Inferior parietal cortex (tissue), 1 donor: ENCODE measurements around the gene DGKI.

Source experiments
- DNase-seq: peaks from one replicate; pipeline ENCODE4 v3.0.0-alpha.2; 2016; ENCODE audit errors: extremely low spot score

Gene DGKI

DNA sequence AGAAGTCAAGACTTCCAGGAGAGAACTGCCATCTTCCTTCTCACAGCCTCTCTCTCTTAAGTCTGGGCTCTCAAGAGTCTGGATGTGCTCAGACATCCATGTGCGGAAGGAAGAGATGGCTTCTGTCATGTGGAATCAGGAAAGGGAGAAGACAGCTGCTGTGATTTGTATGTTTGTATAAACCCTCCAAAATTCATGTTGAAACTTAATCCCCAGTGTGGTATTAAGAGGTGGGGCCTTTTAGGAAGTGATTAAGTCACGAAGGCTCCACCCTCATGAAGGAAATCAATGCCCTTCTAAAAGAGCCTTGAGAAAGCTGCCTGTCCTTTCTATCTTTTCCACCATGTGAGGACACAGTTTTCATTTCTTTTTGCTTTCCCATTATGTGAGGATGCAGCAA is 429.3 kb downstream of the DGKI start:
- DNase-seq: no peak

DNA sequence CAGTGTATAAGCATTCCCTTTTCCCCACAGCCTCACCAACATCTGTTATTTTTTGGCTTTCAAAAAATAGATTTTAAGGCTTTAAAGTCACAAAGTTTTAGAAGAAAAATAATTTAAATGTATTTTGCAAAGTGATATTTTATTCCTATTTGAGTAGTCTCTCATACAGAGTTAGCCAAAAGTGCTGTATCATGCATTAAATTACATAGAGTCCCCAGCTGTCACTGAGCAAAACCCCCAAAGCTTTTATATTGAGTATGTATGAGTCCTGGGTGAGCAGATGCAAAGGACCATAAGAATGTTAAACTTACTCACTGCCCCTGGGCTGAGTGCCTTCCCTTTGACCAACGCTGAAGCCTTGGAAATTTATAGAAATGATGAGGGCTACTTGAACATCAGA is 432.9 kb downstream of the DGKI start:
- no peak for DNase-seq

DNA sequence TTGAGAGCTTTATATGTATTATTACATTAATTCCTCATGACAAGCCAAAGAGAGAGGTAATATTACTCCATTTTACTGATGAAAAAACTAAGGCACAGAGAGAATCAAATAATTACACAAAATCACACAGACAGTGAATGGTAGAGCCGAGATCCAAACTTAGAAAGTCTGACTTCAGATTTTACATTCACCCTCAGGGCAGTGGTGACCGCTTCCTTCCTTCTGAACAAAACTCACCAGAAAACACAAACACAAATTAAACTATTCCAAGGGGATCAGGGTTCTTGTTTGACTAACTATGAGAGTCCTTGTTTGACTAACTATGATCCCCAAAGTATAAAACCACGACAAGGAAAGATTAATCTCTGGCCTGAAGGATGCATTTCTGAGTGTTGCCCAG is 435.3 kb downstream of the DGKI start:
- no peak for DNase-seq

DNA sequence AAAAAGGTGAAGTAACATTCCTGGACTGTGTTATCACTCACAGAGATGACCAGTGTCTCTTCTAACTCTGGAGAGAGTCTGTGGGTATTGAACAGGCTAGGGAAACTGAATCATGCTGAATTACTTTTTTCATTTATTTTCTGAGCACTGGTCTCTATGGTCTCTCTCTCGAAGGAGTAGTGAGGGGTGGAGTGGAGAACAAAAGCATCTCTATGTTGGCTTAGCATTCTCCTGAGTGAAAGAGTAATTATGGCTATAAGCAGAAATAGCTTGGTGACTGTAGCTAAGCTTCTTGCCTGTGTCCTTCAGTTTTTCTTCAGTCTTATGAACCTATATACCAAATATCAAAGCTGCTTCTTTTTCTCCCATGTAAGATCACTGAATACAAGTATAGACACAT is 438.6 kb downstream of the DGKI start:
- no peak for DNase-seq

DNA sequence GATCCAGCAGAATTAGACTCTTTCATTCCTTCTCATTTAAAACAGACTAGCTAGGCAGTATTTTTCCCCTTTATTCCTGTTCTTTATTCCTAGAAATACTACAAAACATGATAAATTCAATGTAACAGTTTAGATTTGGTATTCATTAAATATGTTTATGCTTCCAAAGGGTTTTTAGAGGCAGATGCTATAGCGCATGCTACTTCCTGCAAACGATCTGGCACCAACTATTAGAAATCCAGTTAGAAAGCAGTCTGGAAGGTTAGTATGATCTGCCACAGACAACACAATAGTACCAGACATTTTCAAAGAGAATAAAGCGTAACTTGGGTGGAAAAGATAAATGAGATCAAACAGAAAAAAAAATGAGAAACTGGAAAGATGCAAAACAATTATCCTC is 439.7 kb downstream of the DGKI start:
- DNase-seq: no peak

DNA sequence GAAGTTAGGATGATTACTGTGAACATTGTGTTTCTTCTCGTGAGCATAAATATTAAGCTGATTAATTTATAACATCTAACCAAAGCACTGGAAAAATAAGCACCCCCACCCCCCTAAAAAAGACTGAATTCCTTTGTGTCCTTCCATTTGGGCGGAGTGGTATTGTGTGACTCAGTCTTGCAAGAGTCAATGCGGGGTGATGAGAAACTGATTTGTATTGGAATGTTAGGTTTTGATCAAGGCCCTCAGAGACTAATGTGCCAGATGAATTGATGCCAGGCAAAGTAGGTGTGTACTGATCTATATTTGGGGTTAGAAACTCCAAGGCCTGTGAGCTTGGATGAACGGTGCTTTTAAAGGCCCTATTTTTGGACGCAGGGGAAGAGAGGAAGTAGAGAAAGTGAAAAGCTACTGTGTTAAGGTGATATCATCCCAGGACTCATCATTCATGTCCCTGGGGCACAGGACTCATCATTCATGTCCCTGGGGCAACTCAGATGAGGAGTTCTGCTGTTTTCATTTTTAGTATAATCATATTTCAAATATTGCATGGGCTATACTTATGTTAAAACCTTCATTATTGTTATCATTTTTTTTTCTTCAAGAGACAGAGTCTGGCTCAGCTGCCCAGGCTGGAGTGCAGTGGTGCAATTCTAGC is 442.0 kb downstream of the DGKI start:
- no peak for DNase-seq

DNA sequence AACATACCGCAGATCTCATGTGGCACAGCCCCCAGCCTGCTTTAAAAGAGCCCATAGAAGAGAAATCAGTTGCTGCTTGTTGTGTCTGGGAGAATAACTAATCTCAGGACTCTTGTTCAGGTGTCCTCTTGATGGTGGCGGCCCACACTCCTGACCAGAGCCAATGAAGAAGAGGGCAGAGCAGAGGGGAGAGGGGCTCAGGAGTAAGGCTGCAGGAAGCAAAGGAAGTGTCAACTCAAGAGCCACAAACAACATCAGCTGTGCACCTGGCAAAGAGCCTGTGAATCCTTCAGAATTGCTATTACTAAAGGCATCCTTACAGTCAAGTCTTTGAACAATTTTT is 443.4 kb downstream of the DGKI start:
- DNase-seq: no peak

DNA sequence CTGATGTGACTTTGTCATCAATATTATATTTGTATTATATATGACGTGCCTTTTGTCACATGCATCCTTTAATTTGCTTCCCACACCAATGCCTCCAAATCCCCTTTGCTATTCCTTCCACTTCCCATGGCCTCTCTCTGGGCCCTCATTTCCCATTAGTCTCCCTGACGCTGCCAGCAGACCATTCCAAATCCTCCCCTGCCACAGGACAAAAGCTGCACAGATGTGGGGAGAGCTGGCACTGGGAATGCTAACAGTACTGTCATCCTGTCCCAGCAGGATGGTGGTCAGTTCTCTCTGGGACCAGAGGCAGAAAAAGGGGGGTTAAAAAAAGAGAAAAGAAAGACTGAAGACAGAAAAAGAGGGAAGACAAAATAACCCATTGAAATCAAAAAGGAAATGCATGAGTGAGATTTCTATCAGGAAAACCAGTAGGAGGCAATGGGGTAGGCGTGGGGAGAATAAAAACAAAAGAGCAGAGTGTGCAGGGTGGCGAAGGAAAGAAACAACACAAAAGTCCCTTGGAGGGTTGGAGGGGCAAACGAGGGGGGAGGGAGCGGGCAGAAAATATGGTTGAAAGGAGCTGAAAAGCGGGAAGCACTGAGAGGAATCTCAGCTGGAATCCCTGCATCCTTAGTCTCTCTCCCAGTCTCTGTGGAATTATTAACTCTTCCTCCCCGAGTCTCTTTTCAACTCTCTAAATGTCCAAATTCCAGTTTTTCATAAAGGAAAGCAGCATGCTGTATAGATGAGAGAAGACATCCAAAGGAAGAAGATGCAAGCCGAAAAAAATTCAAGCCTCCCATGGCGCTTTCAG is 444.0 kb downstream of the DGKI start:
- DNase-seq: no peak

DNA sequence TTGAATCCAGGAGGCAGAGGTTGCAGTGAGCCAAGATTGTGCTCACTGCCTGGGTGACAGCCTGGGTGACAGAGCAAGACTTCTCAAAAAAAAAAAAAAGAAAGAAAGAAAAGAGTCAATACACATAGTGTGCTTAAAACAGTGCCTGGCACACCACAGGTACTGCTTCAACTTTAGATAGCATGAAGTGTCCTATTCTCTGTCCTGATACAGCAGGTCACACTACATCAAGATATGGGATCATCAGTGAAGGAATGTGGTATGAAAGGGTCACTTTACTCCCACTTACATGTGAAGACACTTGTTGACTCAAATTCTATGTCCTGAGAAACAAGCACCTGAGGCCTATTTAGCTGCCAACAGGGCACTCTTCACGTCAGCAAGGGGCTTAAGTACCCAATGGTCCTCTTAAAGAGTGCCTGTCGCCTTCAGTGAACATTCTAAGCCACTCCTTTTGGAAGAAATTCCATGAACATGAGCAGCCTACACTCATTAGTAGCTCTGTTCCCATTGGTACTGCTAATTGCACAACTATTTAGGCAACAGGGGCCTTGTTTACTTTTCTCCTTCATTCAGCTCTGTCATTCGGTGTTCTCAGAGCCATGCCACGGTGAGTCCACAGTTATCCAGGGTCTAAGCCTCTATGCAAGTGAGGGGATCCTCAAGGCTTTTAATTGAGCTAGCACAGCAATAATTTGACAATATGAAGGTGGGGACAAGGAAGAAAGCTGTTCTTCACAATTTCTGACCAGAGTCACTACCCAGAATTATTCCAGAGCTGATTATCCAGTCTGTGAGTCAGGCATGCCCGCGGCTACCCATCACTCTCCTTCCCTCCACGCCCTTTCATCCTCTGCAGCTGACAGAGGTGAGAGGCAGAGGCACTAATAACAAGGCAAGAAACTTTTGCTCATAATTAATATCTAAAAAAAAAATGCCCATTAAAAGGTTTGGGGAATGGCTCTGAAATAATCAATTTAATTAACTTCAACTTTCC is 446.6 kb downstream of the DGKI start:
- DNase-seq: no peak

DNA sequence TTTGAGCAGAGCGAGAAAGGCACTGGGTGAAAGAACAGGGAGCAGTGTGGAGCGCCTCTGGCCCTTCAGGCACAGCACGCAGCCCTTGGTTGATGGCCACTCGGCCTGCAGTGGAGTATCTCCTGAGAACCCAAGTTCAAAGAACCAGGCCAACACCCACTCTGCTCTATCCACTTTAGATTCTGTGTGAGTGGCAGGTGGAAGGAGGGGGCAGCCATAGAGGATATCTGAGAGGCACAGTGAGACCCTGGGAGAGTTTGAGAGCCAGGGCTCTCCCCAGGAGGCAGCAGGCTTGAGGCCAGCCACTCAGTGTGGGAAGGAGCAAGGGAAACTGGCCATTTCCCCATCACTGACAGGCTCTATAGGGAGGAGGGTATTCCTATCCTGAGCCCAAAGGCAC is 450.7 kb downstream of the DGKI start:
- no peak for DNase-seq

DNA sequence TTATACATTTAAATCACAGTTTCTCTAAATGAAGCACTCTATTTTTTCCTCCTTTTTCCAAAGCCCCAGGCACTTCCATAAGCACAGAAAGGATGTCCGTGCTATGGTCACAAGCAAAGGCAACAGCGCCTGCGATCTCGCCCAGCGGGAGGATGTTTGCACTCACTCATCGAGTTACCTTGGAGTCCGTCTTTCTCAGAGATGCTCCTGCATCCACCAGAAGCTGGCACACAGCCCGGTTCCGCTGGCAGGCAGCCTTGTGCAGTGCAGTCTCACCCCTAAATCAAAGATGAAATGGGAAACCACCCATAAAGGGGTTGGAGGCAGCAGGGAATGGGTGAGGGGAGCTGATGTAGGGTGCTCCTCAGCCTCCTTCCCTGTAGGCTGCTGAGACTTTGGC is 451.4 kb downstream of the DGKI start:
- no peak for DNase-seq

DNA sequence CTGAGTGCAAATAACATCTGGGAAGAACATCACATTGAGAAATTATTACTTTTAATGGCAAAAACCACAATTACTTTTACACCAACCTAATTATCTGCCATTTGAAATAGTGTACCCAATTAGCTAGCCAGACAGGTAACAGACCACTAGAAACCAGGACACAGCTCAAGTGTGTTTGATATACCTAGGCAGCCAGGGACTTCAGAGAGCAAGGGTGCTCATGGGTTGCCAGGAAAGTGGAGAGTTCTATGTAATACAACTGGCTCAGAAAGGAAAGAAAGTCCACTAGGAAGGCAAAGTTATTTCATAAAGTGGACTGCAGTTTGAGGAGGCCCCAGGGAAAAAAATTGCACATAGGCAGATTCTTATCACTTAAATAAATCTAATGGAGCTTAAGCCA is 453.2 kb downstream of the DGKI start:
- DNase-seq: no peak

DNA sequence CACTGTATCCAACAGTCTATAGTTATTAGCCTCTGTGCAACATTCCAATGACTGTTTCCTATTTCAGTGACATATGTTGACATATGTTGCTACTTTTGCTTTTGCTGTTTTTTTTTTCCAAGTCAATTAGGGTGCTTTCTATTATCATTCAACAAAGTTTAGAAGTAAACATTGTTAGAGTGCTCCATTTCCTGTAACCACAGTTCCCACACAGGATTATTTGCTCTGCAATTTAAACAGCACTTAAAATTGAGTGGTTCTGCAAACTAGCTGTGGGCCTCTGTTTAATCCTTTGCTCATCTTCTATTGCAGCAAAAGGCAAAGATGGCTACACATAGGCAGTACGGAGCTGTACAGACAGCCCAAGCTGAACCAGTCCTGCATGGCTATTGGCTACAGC is 456.7 kb downstream of the DGKI start:
- DNase-seq: no peak

DNA sequence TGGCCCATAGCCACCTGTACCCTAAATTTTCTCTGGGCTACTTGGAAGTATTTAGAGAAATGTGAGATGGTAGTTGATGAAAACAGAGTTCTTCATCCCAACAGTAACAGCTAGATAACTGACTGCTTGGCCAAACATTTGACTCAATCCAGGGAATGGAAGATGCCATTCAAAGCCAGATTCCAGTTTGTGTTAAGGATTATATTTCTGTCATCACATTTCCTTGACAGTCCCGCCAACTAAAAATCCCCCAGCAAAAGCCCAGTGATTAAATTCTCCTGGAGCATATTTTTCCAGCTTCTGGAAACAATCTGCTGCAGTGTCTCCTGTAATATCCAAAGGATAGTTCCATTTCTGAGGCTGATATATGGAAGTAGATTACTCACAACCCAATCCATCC is 457.9 kb downstream of the DGKI start:
- no peak for DNase-seq

DNA sequence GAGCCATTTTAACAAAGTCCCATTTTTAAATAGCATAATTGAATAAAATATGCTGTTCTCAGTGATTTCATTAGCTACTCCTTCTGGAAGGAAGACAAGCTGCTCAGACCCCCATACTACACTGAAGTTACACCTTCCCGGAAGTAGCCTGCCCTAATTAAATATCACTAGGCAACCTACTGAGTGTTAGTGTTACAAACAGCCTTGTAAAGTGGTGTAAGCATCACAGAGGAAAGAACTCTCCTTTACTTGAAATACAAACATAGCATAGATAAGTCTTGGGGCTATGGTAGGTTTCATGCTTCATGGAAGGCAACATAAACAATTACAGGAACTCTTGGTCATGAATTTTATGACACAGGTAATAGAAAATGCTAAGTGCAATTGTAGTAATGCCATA is 459.8 kb downstream of the DGKI start:
- no peak for DNase-seq

DNA sequence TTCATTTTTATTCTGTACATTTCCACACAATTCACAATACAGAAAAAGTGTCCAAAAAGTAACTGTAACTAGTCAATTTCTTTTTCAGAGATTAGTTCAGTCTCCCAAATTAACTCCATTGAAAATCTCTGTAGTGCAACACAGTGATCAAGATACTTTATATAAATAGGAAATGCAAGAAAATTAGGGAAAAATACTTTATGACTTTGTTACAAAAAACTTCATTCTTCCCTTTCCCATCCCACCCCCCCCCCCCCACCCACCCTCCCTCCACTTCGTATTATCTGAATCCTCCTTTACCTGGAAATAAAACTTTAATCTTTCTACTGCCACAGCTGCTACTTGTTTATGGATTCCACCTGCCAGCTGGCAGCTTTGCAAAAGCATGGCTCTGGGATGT is 465.7 kb downstream of the DGKI start:
- no peak for DNase-seq

DNA sequence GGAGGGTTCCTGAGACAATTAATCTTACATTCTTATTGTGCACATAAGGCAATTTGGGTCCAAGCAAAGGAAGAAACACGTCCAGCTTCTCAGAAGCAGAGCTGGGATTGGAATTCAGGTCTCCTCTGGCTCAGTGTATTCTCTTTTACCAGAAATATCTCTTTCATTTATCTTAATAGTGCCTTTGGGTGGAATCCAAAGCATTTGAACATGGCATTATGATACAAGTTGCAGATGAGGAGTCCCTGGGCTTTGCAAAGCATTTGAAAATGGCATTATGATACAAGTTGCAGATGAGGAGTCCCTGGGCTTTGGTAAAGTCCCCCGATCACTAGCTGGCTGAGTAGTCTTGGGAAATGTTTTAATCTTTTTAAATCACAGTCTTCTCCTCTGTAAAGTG is 473.3 kb downstream of the DGKI start:
- no peak for DNase-seq

DNA sequence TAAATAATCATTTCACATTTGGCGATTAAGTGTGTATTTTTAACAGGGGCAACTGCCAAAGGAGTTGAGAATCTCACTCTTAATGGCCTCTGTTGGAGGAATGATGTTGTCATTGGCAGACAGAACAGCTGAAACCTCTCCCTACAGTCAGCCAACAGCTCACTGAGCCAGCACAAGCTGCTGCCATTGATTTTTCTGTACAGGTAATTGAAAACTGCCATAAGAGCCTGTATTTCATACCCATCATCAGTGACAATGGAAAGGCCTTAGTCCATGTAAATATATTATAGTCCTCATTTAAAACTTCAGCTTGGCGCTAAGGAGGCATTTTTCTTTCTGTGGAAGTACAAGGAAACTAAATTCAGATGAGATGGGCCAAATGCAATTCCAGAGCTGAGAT is 475.2 kb downstream of the DGKI start:
- no peak for DNase-seq

DNA sequence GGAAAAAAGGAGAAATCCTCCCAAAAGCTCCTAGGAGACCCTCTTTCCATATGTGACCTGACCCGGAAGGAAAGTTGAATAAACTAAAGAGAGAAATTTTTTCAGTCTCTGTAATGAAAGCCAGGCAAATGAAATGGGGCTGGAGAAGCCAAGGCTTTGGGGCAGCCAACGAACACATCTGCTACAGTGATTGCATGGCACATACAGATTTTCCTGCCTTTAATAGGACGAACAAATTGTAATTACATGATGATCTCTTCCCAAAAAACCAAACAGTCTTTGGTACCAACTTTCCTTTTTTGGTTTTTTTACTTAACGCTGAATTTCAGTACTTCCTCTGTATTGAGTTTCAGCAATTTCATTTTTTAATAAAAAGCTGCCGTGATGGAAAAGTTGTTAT is 479.8 kb downstream of the DGKI start:
- no peak for DNase-seq

DNA sequence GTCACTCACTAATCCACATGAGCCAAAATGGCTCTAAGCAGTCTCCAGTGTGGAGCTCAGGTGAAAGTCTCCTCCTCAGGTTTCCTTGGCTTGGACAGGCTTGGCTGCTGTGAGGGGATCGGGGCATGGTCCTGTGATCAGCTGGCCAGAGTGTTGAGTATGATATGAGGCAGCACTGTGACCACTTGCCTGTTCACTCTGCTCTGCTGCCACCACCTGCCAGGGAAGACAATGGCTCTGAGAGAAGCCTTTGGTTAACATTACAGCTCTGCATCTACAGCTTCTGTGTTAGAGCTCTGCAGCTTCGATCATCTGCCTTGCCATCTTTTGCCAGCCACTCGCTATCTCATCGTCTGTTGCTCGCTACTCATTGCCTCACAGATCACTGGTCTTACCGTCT is 483.1 kb downstream of the DGKI start:
- no peak for DNase-seq

DNA sequence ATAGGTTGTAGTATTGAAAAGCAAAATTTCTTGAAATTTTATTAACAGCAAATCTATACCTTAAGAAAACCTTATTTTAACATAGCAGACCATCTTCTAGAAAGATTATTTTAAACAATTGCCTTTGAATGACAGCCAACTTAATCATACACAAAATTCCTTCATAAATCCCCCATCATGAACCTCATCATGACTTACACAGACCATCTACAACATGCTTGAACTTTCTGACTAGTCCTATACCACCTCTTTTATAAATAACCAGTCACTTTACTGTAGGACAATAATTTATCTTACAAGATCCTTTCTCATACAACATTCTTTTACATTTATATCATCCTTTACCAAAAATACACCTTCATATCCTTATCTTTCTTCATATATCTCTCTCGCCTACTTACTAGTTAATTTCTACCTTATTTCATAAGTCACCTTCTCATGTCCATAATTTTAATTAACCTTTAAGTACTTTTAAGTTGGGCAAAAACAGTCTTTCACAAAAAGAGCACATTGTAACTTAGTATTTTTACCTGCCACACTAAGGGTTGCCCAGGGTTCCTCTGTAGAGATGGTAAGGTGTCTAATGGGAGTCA is 486.6 kb downstream of the DGKI start:
- no peak for DNase-seq

DNA sequence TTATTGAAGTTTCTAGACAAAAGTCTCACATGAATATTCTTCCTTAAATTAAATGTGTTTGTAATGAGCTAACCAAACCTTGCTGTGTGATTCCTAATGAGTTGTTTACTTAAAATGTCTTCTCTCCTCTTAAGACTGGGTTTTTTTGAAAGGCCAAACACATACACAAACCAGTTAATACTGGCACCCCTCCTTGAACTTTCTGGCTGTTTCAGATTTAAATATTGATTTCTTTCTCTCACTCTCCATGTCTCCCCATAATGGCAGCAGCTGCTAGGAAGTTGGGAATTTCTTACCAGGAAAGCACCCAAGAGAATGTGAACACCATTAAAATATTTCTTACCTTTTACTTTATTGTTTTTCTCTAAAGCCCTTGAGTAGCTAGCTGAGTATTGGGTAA is 491.8 kb downstream of the DGKI start:
- DNase-seq: no peak
